ENCODE measurements around the gene MTHFD1L.

The MTHFD1L gene

DNA sequence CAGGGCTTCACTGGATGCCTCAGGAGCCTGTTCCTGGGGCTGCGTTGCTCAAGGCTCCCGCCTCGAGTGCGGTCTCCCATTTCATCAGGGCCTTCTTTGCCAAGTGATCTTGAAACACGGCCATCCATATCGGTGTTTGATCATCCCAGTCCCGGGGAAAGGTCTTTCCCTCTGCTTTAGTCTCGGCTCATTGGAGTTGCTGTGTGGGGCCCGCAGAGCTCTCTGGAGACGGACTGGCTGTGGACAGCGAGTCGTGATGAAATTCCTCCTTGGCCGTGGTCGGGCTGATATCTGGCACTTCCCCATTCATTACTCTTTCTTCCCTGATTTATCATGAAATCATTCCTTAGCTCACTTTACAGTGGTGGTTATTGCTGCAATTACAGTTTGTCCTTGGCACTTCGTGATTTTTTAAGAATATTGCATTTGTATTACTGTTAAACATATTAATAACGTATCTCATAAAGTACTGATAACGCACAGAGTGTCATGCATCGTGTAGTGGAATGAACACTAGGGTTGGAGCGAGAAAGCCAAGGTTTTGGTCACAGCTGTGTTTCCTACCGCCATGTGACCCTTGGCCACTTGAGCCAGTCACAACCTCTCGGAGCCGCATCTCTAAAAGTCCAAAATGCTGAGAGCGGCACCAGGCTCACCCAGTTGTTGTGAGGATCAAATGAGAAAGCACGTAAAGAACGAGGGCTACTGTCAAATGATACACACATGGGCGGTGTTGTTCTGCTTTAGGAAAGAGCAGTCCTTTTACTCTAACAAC, 71.8 kb downstream of the MTHFD1L start:
- DNase-seq = no peak

DNA sequence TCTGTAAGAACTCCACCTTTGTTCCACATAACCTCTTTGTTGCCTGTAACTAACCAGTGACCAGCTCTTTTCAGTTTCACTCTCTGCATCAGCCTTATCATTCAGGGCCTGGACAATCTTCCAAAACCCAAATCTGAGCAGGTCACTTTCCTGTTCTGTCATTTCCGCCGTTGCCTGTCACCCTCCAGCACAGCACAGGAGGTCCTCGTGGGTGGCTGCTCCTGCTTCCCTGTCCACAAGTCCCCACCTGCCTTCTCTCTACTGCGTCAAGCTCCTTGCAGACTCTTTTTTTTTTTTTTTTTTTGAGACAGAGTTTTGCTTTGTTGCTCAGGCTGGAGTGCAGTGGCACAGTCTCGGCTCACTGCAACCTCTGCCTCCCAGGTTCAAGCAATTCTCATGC, 73.9 kb downstream of the MTHFD1L start:
- DNase-seq = no peak

DNA sequence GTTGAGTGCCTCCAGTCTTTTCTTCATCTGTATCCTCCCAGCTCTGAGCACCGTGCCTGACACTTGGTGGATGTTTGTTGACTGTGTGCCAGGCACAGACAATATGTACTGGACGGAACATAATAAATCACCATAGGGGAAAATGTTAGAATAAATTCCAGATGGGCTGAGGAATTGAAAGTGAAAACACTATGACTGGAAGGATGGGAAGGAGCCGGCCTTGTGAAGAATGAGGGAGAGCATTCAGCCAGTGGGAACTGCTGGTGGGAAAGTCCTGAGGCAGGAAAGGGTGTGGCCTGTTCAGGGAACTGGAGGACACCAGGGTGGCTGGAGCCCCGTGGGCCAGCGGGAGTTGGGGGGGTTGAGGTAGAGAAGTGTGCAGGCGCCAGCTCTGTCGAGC, 75.4 kb downstream of the MTHFD1L start:
- no peak for DNase-seq

DNA sequence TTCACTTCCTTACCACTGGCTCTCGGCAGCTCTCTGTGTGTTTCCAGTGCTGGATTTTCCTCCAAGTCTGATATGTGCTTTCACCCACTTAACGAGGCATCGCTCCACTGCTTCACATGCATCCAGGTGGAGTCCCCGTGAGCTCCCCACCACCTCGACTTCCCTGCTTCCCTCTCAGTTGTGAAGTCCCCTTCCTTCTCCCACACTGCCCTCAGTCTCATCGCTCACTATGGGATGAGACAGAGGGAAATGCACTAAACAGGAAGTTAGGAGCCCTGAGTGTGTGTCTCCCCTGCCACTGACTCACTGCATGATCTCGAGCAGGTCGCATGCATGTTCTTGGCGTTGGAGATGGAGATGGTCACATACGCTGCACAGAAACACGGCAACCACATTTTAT, 84.0 kb downstream of the MTHFD1L start:
- DNase-seq = no peak

DNA sequence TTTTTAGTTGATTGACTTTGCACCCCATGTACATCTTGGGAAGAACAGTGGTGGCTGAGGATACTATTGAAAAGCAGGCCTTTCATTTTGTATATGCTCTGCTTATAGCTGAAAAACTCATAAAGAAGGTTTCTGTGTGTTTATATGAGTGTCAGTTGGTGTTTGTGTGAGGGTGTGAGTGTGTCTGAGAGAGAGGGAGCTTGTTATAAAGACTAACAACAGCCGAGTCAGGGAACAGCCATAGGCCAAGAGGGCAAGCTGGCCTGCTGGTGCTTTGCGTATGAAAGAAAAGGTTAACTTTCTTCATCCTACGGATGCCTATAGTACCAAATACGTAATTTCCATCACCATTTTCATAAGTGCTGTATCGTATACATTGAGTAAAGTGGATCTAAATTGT, 88.3 kb downstream of the MTHFD1L start:
- no peak for DNase-seq

DNA sequence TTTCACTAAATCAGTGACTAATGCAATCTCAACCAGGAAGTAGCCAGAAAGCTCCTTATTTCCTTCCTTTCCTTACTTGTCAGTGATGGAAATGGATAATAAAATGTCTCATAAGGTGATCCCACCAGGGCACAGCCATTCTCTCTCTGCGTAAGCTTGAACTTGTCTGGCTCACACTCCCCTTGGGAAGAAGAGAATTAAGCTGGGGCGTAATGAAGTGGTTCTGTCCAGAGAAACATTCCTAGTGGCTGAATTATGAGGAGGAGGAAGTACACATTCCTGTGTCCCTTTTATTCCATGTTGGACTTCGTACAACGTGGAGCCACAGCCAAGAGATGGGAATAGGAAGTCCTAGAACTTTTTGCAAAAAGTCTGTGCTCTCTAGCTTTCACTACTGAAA, 93.7 kb downstream of the MTHFD1L start:
- DNase-seq = no peak

DNA sequence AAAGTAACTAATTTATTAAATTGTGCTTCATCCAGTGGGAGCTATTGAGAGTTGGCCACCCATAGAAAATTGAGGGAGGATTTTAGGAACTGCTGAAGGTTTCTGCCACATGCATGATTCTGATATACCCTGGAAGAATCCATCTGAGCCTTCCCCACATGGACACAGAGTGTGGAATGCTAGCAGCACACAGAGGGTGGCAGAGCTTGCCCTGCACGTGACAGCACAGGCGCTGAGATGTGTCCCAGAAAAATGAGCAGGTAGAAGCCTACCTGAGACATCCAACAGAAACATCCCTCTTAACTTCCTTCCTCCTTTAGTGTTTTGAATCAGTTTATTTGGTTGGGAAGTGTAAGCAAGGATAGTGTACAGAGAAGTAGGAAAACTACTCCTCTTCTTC, 96.9 kb downstream of the MTHFD1L start:
- no peak for DNase-seq

DNA sequence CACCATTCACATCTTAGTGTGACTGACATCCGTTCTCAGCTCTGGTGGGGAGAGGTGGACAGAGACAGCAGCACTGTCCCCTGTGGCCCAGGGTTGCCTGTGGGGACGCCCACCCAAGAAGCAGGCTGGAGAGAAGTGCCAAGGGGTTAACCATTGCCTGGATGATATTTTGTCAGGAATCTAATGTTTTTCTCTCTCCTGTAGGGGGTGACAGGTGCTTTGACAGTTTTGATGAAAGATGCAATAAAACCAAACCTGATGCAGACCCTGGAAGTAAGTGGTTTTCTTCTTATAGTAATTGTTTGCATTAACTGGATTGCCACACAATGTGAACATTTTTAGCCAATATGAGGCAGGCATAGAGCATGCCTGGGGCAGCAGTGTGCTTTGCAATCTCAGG, 99.3 kb downstream of the MTHFD1L start:
- no peak for DNase-seq

DNA sequence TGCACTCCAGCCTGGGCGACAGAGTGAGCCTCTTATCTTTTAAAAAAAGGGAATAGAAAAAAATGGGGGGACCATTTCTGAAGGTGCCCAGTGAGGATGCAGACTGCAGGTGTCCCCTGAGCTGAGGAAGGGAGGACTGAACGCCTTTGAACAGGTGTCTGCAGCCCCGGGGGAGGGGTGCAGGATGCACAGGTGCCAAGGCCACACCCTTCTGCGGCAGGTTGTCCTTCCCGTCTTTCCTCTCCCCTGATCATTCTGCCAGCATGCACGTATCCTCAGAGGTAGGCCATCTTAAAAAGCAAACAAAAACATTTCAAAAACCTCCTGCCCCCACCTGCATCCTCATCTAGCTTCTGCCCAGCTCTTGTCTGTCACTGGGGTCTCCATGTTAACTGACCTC, 101.3 kb downstream of the MTHFD1L start:
- DNase-seq = no peak

DNA sequence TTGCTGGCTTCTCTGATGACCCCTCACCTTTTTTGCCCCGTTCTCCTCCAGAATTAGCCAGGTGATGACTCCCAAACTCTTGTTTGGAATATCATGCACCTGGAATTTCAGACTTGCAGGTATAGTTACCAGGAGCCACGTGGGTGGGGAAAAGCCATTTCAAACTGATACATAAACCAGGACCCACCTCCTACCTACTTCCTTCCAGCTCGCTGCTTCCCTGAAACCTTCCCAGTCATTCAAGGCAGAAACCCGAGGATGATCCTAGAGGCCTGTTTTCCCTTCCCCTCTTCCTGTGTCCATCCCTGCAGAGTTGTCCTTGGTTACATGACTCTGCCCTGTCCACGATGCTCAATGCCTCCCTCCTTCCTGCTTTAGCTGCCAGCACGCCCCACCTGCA, 101.9 kb downstream of the MTHFD1L start:
- DNase-seq = no peak

DNA sequence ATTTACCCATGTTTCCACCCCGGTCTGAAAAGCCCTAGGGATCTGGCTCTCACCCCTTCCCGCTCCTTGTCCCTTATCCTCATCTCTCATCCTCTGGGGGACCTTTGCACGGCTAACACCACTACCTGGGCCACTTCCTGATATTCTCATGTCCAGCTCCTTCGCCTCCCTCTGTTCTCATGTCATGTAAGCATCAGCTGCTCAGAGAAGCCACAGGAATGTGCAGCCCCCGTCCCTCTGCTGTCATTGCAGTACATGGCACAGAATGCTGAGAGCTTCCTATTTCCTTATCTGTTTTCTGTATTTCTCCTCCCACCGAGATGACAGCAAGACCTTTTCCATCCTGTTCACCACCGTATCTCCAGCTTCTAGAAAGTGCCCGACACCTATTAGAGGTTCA, 102.4 kb downstream of the MTHFD1L start:
- DNase-seq = no peak

DNA sequence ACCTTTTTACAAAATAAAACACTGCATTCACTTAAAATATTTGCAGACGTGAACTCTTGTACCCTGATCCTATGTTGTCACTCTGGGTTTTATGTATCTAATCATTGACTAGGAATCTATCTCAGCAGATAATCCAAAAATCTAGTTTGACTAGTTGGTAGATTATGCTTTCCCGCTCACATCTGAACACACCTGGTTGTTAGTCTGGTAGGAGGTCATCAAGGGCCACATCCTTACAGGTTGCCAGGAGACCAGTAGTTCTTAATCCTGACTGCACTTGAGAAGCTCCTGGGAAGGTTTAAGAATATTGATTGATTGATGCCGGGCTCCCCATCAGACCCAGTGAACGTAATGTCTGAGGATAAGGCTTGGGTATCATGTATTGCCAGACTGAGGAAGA, 104.4 kb downstream of the MTHFD1L start:
- no peak for DNase-seq

DNA sequence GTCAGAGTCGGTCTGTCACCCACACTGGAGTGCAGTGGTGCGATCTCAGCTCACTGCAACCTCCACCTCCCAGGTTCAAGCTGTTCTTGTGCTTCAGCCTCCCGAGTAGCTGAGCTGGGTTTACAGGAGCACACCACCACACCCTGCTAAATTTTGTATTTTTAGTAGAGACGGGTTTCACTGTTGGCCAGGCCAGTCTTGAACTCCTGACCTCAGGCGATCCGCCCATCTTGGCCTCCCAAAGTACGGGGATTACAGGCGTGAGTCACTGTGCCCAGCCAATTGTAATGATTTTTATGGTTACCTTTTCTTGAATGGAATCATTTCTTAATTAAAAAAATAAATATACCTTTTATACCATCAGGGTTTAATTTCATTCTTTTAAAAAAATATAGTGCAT, 105.7 kb downstream of the MTHFD1L start:
- DNase-seq = no peak

DNA sequence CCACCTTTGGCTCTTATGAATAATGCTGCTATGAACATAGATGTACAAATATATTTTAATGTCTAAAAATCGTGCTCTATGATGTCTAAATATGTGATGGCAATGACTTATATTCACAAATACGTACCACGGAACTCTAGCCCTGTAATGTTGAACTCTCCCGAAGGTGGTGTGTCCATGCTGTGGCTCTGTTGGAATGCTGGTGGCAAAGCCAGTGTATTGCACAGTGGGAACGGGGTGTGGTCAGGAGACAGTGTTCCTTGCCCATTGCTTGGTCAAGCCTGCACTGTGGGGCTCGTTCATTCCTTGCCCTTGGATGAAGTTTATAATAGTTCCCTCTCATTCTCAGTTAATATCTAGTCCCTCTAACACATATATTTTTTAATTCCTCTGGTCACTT, 109.6 kb downstream of the MTHFD1L start:
- DNase-seq = no peak

DNA sequence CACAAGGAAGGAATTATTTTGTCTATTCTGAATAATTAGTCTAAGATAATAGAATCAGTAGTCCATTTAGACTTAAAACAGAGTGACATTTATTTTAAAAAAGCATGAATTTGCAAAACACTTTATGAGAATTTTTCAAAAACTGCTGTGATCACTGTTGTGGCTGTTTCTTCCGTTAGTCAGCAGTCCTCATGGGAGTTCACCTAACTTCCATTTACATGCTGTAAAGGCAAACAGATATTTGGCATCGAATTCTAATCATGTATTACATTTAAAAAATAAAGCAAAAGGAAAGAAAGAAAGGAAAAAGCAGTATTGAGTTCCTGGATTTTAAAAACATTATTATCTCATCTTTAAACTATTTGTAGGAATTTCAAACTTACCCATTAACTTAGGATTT, 111.8 kb downstream of the MTHFD1L start:
- no peak for DNase-seq

DNA sequence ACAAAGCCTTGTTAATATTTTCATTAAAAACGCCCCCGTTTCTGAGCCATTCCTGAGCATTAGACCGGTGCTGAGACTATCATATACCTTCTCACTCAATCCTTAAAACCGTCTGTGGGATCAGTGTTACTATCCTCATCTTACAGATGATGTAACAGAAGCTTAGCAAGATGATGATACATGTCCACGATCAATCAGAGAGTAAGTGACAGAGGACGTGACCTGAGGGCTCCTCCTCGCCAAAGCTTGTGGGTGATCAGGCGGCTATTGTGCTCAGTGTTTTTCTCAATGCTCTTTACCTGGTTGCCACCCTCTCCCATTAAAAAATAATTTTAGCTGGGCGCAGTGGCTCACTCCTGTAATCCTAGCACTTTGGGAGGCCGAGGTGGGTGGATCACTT, 113.1 kb downstream of the MTHFD1L start:
- no peak for DNase-seq

DNA sequence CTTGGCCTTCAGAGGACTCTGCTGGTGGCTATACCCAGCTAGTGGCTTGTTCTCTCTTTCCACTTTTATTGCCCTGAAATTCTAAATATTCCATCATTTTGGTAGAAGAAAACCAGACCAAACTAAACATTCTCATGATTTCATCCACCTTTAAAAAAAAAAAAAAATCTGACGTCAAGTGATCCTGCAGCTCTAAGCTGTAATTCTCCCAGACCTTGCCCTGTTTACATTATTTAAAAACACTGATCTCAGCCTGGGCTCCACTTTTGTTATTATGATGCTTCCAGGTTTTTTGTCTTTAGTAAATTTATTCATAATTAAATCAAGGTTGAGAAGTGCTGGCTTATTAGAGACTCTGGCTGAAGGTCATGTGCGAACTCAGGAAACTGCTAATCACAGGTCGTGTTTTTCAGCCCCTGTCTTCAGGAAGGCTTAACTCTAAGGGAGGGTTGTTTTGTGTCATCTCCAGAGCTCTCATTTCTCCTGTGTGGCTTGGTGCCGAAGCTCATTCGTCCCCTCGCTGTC, 114.4 kb downstream of the MTHFD1L start:
- DNase-seq = no peak

DNA sequence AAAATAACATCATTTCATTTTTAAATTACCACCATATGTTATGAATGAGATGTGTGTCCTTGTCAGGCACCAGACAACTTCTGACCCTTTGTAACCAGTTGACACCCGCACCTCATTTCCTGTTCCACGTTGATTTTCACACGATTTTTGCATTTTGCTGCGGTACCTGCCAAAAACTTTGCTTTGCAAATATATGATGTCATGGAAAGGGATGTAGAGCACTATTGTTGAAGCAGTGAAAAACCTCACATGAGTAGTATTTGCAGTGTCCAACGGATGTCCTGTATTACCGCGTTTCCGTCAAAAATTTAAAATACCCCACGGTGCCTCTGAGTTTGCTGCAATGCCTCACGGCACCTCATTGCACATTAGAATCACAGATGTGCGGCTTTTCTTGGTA, 115.6 kb downstream of the MTHFD1L start:
- no peak for DNase-seq

DNA sequence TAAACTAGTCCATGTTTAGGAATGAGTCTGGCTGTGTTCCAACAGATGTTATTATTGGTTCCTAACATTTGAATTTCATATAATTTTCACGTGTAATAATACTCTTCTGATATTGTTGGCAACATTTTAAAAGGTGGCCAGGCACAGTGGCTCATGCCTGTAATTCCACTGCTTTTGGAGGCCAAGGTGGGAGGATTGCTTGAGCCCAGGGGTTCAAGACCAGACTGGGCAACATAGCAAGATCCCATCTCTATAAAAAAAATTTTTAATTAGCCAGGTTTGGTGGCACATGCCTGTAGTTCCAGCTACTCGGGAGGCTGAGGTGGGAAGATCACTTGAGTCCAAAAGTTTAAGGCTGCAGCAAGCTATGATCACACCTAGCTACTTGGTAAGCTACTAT, 116.2 kb downstream of the MTHFD1L start:
- no peak for DNase-seq

DNA sequence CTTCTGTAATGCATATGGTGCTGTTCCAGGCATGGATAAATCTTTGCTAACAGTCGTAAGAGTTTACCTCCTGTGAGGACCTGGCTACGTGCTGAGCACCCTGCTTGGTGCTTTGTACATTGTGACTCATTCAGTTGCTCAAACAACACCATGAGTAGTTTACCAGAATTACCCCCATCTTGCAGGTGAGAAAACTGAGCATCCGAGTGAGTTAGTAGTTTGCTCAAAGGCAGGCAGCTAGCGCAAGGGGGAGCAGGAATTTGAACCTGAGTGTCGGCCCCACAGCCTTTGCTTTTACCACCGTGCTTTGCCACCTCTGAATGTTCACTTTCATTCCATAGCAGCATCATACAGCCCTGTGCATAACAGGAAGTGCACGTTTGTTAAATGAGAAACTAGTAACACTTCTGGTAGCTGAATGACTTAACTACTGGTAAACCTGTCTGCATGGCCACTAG, 121.9 kb downstream of the MTHFD1L start:
- no peak for DNase-seq

DNA sequence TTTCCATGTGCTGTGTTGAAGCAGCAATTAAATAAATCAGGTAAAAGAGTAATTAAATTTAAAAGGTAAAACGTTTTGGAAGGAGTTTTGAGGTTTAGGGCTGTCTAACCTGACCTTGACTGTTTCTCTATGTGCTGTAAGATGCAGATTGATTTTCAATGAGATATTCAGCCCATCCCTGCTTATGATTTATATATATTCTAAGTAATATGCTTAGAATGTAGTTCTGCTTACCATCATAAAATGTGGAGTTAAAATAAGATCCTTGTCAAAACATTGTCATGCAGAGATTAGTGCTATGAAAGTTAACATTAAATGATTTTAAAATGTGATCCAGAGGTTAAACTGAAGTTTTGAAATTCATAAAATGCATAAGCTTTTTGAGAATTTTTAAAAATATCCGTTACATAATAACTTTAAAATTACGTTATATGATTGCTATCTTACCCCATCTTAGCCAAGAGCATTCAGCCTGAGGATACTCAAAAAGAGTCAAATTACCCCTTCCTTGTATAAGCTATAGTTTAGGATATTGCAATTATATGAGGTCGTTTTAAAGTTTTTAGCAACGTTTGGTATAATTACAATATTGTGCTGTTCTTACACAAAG, 122.5 kb downstream of the MTHFD1L start:
- no peak for DNase-seq

DNA sequence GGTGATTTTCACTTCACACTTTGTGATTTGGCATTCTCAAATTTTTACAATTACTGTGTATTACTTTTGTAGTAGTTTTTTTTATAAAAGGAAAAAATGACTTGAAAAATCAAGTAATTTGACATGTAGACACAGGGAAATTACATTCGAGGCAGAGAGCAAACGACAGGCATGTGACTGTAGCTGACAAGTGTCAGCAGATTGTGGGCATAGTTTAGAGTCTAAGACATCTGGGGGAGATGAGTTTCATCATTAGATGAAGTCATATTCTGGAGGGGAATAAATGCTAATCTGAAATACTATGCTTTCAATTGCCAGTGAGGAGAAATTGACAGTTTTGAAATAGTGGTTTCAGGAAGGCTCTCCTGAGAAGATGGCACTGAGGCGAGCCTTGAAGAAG, 126.0 kb downstream of the MTHFD1L start:
- DNase-seq = no peak

DNA sequence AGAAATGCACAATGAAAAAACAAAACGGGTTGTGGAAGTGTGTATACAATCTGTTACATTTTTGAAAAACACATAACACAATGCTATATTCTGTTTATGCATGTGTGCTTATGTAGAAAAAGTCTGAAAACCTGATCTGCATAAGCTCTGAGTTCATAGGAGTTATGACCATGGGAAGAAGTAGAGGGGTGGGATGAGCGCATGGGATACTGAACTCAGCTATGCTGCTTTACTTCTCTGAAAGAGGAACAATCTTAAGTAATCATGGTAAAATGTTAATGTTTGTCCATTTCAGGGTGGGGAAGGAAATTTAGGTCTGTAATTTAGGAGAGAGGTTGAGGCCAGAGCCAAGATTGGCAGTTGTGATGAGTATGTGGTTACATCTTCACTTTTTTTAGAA, 126.8 kb downstream of the MTHFD1L start:
- DNase-seq = no peak

DNA sequence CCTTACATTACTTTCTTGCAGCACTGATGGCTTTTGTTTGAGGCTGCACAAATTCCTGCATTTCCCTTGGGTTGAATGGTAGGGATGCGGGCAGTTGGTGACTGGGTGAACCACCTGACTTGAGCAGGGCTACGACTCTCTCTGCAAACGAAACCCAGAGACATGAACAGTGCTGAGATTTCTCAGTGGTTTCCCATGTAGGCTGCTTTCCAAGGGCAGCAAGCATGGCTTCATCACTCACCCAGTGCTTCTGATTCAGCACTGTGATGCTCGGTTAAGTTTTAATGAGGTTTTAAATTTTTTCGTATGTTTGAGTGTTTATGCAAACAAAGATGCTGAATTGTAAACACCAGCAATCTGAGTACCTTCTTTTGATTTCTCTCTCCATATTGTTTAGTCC, 127.2 kb downstream of the MTHFD1L start:
- DNase-seq = no peak

DNA sequence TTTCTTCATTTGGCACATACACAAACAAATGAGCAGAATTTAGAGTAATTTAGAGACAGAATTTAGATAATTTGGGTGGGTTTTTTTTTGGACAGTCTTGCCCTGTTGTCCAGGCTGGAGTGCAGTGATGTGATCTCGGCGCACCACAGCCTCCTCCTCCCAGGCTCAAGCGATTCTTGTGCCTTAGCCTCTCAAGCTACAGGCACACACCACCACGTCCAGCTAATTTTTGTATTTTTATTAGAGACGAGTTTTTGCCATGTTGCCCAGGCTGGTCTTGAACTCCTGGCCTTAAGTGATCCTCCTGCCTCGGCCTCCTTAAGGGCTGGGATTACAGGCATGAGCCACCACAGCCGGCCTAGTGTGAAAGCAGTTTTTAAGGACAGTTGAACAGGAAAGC, 127.8 kb downstream of the MTHFD1L start:
- DNase-seq = no peak

All from activated gamma-delta T cell (primary cell).